GM12891 (cell line): ENCODE results near the gene ATXN1.

Experiments
- PAX5 ChIP-seq: IDR thresholded peaks from 2 replicates; pipeline ENCODE4 v1.6.1; 2011; ENCODE audit warnings: low read length, moderate library complexity, mild to moderate bottlenecking; ENCODE audit not compliant: insufficient read depth, severe bottlenecking
- POLR2A ChIP-seq: IDR thresholded peaks from 2 replicates; pipeline ENCODE4 v1.6.1; 2011; ENCODE audit warnings: low read depth, low read length, control low read depth
- POLR2AphosphoS5 ChIP-seq: IDR thresholded peaks from 2 replicates; pipeline ENCODE4 v1.6.1; 2011; ENCODE audit warnings: low read depth, low read length, control low read depth
- POU2F2 ChIP-seq: IDR thresholded peaks from 2 replicates; pipeline ENCODE4 v1.6.1; 2011; ENCODE audit warnings: low read depth, mild to moderate bottlenecking, control low read depth, low read length, moderate library complexity
- SPI1 ChIP-seq: IDR thresholded peaks from 2 replicates; pipeline ENCODE4 v1.6.1; 2011; ENCODE audit warnings: low read depth, low read length, control low read depth
- TAF1 ChIP-seq: IDR thresholded peaks from 2 replicates; pipeline ENCODE4 v1.6.1; 2011; ENCODE audit warnings: low read depth, low read length, control low read depth

GRCh38 chr6:16767765-16768476 lies 6.7 kb upstream of the ATXN1 start:
- TF ChIP-seq POLR2A (no peak), POLR2AphosphoS5 (no peak), PAX5 (no peak), TAF1 (no peak), SPI1 (no peak), POU2F2 (no peak)
